Small intestine (tissue), 7 donors: Measurements from ENCODE around the gene DDX39B. TPM values are rescaled to one million over a fixed set of nuclear protein-coding genes. Genes with fewer than 3 reads are reported as not detected.
A peak's percentile ranks its signal among the peaks of the same experiment; 100 is the strongest.

ENCODE experiments used
- DNase-seq, 2 donors: peaks; one replicate each; pipeline versions ENCODE4 v3.0.0 to v3.0.0-alpha.2; 2013
- FAIRE-seq: peaks from 2 replicates; lab custom pipeline; 2012; peaks lifted over from hg19 to GRCh38; lab: Jason Lieb, UNC
- H3K27ac ChIP-seq, 3 donors: one replicate each; pipeline ENCODE4 v1.5.1; 2013; ENCODE audit warnings: low read length in 2 of 3, mild to moderate bottlenecking in 2 of 3, control low read depth in 1 of 3, inconsistent platforms in 1 of 3, low read depth in 1 of 3, moderate library complexity in 1 of 3
- H3K27me3 ChIP-seq, 3 donors: one replicate each; pipeline ENCODE4 v1.6.1; 2013; ENCODE audit warnings: low read length in 3 of 3, inconsistent platforms in 1 of 3; ENCODE audit not compliant: control insufficient read depth in 3 of 3, insufficient read depth in 3 of 3
- H3K36me3 ChIP-seq, 3 donors: one replicate each; pipeline ENCODE4 v1.6.1; 2013; ENCODE audit warnings: low read length in 3 of 3, inconsistent platforms in 1 of 3, low read depth in 1 of 3, mild to moderate bottlenecking in 1 of 3, moderate library complexity in 1 of 3; ENCODE audit not compliant: control insufficient read depth in 3 of 3, insufficient read depth in 2 of 3
- H3K4me1 ChIP-seq, 3 donors: one replicate each; pipeline ENCODE4 v1.6.1; 2013; ENCODE audit warnings: low read length in 2 of 3, inconsistent platforms in 1 of 3, low read depth in 1 of 3, mild to moderate bottlenecking in 1 of 3, moderate library complexity in 1 of 3; ENCODE audit not compliant: control insufficient read depth in 3 of 3, insufficient read depth in 2 of 3
- H3K4me3 ChIP-seq, 3 donors: one replicate each; pipeline ENCODE4 v1.5.1; 2013; ENCODE audit warnings: low read length in 3 of 3, control low read depth in 1 of 3, inconsistent platforms in 1 of 3, low read depth in 1 of 3, mild to moderate bottlenecking in 1 of 3, moderate library complexity in 1 of 3
- H3K9me3 ChIP-seq, 2 donors: one replicate each; pipeline ENCODE4 v1.6.1; 2013; ENCODE audit warnings: low read depth in 1 of 2, low read length in 1 of 2; ENCODE audit not compliant: control insufficient read depth in 2 of 2, insufficient read depth in 1 of 2
- WGBS, 3 donors: extraction: QIAGEN DNeasy Blood & Tissue Kit; methylation state at CpG; one replicate each; pipeline ENCODE4 v1.1.7; 2013; 5-methylcytosine and 5-hydroxymethylcytosine counted together
- polyA plus RNA-seq, 4 donors: library from polyadenylated mRNA; stranded (reverse) in 3 of 4; unstranded in 1 of 4; fragments of 200-250 nt in 3 of 4; fragments of 120-200 nt in 1 of 4; gene quantifications; one replicate each; pipeline versions ENCODE4 v1.2.1 to v1.2.3, GENCODE V29; 2013
- donor health status: healthy with polysubstance abuse.
- donor health status: control.
- donor health status: control.
- donor health status: Bipolar disorder and iron deficiency.
- donor health status: healthy.

Gene DDX39B
- polyA plus RNA-seq, 4 donors, result 307 to 440 (median 358) TPM

DNA sequence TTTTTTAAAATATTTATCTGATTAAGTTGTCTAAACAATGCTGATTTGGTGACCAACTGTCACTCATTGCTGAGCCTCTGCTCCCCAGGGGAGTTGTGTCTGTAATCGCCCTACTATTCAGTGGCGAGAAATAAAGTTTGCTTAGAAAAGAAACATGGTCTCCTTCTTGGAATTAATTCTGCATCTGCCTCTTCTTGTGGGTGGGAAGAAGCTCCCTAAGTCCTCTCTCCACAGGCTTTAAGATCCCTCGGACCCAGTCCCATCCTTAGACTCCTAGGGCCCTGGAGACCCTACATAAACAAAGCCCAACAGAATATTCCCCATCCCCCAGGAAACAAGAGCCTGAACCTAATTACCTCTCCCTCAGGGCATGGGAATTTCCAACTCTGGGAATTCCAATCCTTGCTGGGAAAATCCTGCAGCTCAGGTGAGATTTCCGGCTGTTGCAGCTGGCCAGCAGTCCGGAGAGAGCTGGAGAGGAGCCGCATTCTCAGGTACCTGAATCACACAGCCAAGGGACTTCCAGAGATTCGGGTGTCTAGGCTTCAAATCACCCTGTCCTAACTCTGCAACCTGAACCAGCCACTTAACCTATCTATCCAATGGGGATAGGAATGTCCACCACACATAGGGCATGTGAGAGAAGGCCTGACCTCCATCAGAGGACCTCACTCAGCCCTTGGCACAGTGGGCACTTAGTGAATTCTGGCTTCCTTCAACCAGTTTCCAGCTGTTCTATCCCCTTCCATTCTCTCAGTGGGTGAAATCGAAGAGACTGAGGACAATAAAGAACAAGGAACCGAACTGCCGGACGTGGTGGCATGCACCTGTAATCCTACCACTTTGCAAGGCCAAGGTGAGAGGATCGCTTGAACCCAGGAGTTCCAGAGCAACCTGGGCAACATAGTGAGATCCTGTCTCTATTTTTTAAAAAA, 36.6 kb upstream of the DDX39B start:
- no peaks in the 10 kb centered on the region for H3K36me3 ChIP-seq
- H3K4me1 ChIP-seq, result peaks cover 0 to 9% (median 0%) of the 10 kb centered on the region in 3 donors
- 74 to 78% (median 77%) methylated on average over 12 of the region's 12 CpGs for WGBS, 3 donors
- no peak overlapping the region for H3K27ac ChIP-seq
- no peak for FAIRE-seq
- no peak for DNase-seq
- peaks cover 0 to 4% of the 10 kb centered on the region in 2 donors for H3K9me3 ChIP-seq
- H3K27me3 ChIP-seq, result peaks cover 0 to 29% (median 0%) of the 10 kb centered on the region in 3 donors
- H3K4me3 ChIP-seq, result no peak overlapping the region

DNA sequence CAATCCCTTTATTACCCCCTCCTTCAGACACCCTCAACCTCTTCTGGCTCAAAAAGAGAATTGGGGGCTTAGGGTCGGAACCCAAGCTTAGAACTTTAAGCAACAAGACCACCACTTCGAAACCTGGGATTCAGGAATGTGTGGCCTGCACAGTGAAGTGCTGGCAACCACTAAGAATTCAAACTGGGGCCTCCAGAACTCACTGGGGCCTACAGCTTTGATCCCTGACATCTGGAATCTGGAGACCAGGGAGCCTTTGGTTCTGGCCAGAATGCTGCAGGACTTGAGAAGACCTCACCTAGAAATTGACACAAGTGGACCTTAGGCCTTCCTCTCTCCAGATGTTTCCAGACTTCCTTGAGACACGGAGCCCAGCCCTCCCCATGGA, 35.8 kb upstream of the DDX39B start:
- no peaks in the 10 kb centered on the region for H3K36me3 ChIP-seq
- DNase-seq (no peak), FAIRE-seq (no peak)
- H3K27me3 ChIP-seq, result peaks cover 0 to 29% (median 0%) of the 10 kb centered on the region in 3 donors
- peaks cover 0 to 9% (median 0%) of the 10 kb centered on the region in 3 donors for H3K4me1 ChIP-seq
- H3K27ac ChIP-seq, result no peak overlapping the region
- 81 to 82% (median 82%) methylated on average over 3 of the region's 3 CpGs for WGBS, 3 donors
- peaks cover 0 to 4% of the 10 kb centered on the region in 2 donors for H3K9me3 ChIP-seq
- H3K4me3 ChIP-seq, result no peak overlapping the region

- H3K4me3 ChIP-seq, result peak overlapping the region in 1 of 3 donors; percentile 24
- 75 to 84% (median 81%) methylated on average over 16 to 19 of the region's 19 CpGs for whole genome bisulfite sequencing, 3 donors
- no peaks in the 10 kb centered on the region for H3K36me3 ChIP-seq
- FAIRE-seq, result no peak
- peaks cover 0 to 9% (median 0%) of the 10 kb centered on the region in 3 donors for H3K4me1 ChIP-seq
- H3K9me3 ChIP-seq, result peaks cover 0 to 4% of the 10 kb centered on the region in 2 donors
- peaks cover 0 to 28% (median 0%) of the 10 kb centered on the region in 3 donors for H3K27me3 ChIP-seq
- peak in 1 of 2 donors; percentile 57 for DNase-seq
- H3K27ac ChIP-seq, result peak overlapping the region in 1 of 3 donors; percentile 26
These were observed 35.2 kb upstream of the DDX39B start for GRCh38 chr6:31576897-31577578.

GRCh38 chr6:31575952-31576685, 34.3 kb upstream of the DDX39B start:
- WGBS, 3 donors, result 61 to 67% (median 62%) methylated on average over 8 of the region's 8 CpGs
- no peak for DNase-seq
- no peak for FAIRE-seq

GRCh38 chr6:31575335-31575901, 33.6 kb upstream of the DDX39B start, which contains the start of gene TNF:
TSS of gene TNF (plus strand) at chr6:31575565. CDS start at chr6:31575742, 177 bp downstream.
- Histone ChIP-seq H3K4me1 (peaks cover 0 to under 1% (median 0%) of the 10 kb centered on the region in 3 donors), H3K27ac (peak within 1 kb of the TSS in 2 of 3 donors; percentile 45 to 55), H3K36me3 (no peaks in the 10 kb centered on the region), H3K4me3 (peak within 1 kb of the TSS in 2 of 3 donors; percentile 19 to 24), H3K9me3 (peaks cover 0 to under 1% of the 10 kb centered on the region in 2 donors), H3K27me3 (peaks cover 0 to 18% (median 0%) of the 10 kb centered on the region in 3 donors)
- DNase-seq (peak in 1 of 2 donors; percentile 42), FAIRE-seq (no peak)
- 45 to 58% (median 51%) methylated on average over 15 to 19 of the region's 19 CpGs for WGBS, 3 donors

More at GRCh38 chr6:31575952-31576685, 34.3 kb upstream of the DDX39B start:
- Histone ChIP-seq H3K4me3 (peak overlapping the region in 2 of 3 donors; percentile 19 to 24), H3K27me3 (peaks cover 0 to 21% (median 0%) of the 10 kb centered on the region in 3 donors), H3K4me1 (peaks cover 0 to 3% (median 0%) of the 10 kb centered on the region in 3 donors), H3K27ac (peak overlapping the region in 2 of 3 donors; percentile 45 to 55), H3K9me3 (peaks cover 0 to 4% of the 10 kb centered on the region in 2 donors), H3K36me3 (no peaks in the 10 kb centered on the region)

GRCh38 chr6:31574106-31575061, 32.6 kb upstream of the DDX39B start:
- Histone ChIP-seq H3K9me3 (no peaks in the 10 kb centered on the region), H3K4me1 (no peaks in the 10 kb centered on the region), H3K27me3 (peaks cover 0 to 18% (median 0%) of the 10 kb centered on the region in 3 donors), H3K4me3 (no peak overlapping the region), H3K27ac (peak overlapping the region in 1 of 3 donors; percentile 55), H3K36me3 (no peaks in the 10 kb centered on the region)
- WGBS, 3 donors, result 72 to 80% (median 77%) methylated on average over 14 of the region's 14 CpGs
- DNase-seq (no peak), FAIRE-seq (no peak)
